Muscle layer of duodenum (tissue), 2 donors: ENCODE data around the gene PLCB4.

Experiments
- H3K27ac ChIP-seq: one replicate; pipeline ENCODE4 v1.7.0; 2013; ENCODE audit warnings: mild to moderate bottlenecking, low read length
- H3K27me3 ChIP-seq: one replicate; pipeline ENCODE4 v1.7.0; 2013; ENCODE audit warnings: low read depth, mild to moderate bottlenecking, control low read depth, low read length
- H3K36me3 ChIP-seq, 2 donors: one replicate each; pipeline ENCODE4 v1.7.0; 2013; ENCODE audit warnings: low read length in 2 of 2, control low read depth in 1 of 2, mild to moderate bottlenecking in 1 of 2; ENCODE audit not compliant: insufficient read depth in 2 of 2, control insufficient read depth in 1 of 2
- H3K4me1 ChIP-seq, 2 donors: one replicate each; pipeline ENCODE4 v1.7.0; 2013; ENCODE audit warnings: low read length in 2 of 2, mild to moderate bottlenecking in 2 of 2, control low read depth in 1 of 2, moderate library complexity in 1 of 2; ENCODE audit not compliant: insufficient read depth in 2 of 2, control insufficient read depth in 1 of 2
- H3K4me3 ChIP-seq, 2 donors: one replicate each; pipeline ENCODE4 v1.7.0; 2013; ENCODE audit warnings: low read length in 2 of 2, low read depth in 1 of 2, mild to moderate bottlenecking in 1 of 2
- H3K9me3 ChIP-seq, 2 donors: one replicate each; pipeline ENCODE4 v1.7.0; 2013; ENCODE audit warnings: low read length in 2 of 2, control low read depth in 1 of 2, mild to moderate bottlenecking in 1 of 2; ENCODE audit not compliant: control insufficient read depth in 1 of 2
- donor health status: healthy.

PLCB4 gene

DNA sequence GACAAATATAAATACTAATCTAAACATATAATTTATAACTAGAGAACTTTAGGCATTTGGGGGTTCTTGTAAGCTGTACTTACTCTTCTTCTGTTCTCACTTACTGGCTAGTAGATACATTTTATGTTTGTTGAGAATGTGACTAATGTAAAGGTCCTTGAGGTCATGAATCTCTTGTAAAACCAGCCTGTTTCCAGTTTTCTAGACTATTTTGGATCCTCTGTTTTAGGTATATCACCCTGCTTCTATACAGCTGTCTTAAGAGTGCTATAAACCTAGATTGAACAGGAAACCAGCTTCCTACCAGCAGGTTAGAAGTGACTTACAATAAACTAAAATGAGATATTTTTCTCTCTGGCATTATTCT, 134.2 kb downstream of the PLCB4 start:
- no peak overlapping the region for H3K4me3 ChIP-seq
- no peak overlapping the region for H3K27ac ChIP-seq
- no peaks in the 10 kb centered on the region for H3K9me3 ChIP-seq
- H3K4me1 ChIP-seq, result peaks cover 0 to 4% of the 10 kb centered on the region in 2 donors
- H3K36me3 ChIP-seq, result no peaks in the 10 kb centered on the region
- H3K27me3 ChIP-seq, result no peaks in the 10 kb centered on the region

DNA sequence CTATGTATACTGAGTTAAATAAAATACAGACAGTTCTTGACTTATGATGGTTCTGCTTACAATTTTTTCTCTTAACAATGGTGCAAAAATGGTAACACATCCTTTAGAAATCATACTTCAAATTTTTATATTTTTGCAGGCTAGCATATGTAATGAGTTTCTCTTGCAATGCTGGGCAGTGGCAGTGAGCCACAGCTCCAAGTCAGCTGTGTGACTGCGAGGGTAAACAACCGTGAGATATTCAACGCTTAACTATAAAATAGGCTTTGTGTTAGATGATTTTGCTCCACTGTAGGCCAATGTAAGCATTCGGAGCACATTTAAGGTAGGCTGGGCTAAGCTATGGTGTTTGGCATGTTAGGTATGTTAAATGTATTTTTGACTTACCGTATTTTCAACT, 136.1 kb downstream of the PLCB4 start:
- H3K27ac ChIP-seq, result no peak overlapping the region
- H3K27me3 ChIP-seq, result no peaks in the 10 kb centered on the region
- no peaks in the 10 kb centered on the region for H3K9me3 ChIP-seq
- peaks cover 0 to 4% of the 10 kb centered on the region in 2 donors for H3K4me1 ChIP-seq
- H3K36me3 ChIP-seq, result no peaks in the 10 kb centered on the region
- no peak overlapping the region for H3K4me3 ChIP-seq

GRCh38 chr20:9206486-9206885, 137.6 kb downstream of the PLCB4 start:
- peaks cover 0 to 4% of the 10 kb centered on the region in 2 donors for H3K4me1 ChIP-seq
- no peak overlapping the region for H3K27ac ChIP-seq
- H3K9me3 ChIP-seq, result no peaks in the 10 kb centered on the region
- no peak overlapping the region for H3K4me3 ChIP-seq
- no peaks in the 10 kb centered on the region for H3K27me3 ChIP-seq
- no peaks in the 10 kb centered on the region for H3K36me3 ChIP-seq

GRCh38 chr20:9207253-9207652, 138.4 kb downstream of the PLCB4 start:
- Histone ChIP-seq H3K27ac (no peak overlapping the region), H3K27me3 (no peaks in the 10 kb centered on the region), H3K36me3 (no peaks in the 10 kb centered on the region)

GRCh38 chr20:9210356-9210755, 141.5 kb downstream of the PLCB4 start:
- Histone ChIP-seq H3K4me1 (peaks cover 0 to 7% of the 10 kb centered on the region in 2 donors), H3K27ac (no peak overlapping the region), H3K9me3 (no peaks in the 10 kb centered on the region), H3K27me3 (no peaks in the 10 kb centered on the region), H3K4me3 (no peak overlapping the region), H3K36me3 (no peaks in the 10 kb centered on the region)

More at GRCh38 chr20:9207253-9207652, 138.4 kb downstream of the PLCB4 start:
- no peak overlapping the region for H3K4me3 ChIP-seq
- H3K4me1 ChIP-seq, result peaks cover 0 to 4% of the 10 kb centered on the region in 2 donors
- H3K9me3 ChIP-seq, result no peaks in the 10 kb centered on the region

GRCh38 chr20:9211016-9211760, 142.3 kb downstream of the PLCB4 start:
- H3K4me3 ChIP-seq, result no peak overlapping the region
- H3K9me3 ChIP-seq, result no peaks in the 10 kb centered on the region
- no peaks in the 10 kb centered on the region for H3K36me3 ChIP-seq
- no peaks in the 10 kb centered on the region for H3K27me3 ChIP-seq
- H3K27ac ChIP-seq, result no peak overlapping the region
- H3K4me1 ChIP-seq, result peaks cover 0 to 7% of the 10 kb centered on the region in 2 donors

DNA sequence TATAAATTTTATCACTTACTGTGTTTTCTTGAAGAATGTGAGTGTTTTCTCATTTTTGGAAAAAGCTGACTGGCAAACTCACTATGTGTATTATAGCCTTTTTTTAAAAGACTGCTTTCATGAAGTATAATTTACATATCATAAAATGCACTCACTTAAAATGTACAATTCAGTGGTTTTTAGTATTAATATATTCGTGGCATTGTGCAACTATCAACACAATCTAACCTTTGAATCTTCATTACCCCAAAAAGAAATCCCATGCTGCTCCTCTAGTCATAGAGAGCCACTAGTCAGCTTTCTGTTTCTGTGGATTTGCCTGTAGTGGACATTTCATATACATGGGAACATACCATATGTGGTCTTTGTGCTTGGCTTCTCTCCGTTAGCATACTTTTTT, 143.8 kb downstream of the PLCB4 start:
- Histone ChIP-seq H3K36me3 (no peaks in the 10 kb centered on the region), H3K4me3 (no peak overlapping the region), H3K27me3 (no peaks in the 10 kb centered on the region), H3K4me1 (peaks cover 0 to 7% of the 10 kb centered on the region in 2 donors), H3K9me3 (no peaks in the 10 kb centered on the region), H3K27ac (no peak overlapping the region)

GRCh38 chr20:9214685-9215084, 145.8 kb downstream of the PLCB4 start:
- Histone ChIP-seq H3K27me3 (no peaks in the 10 kb centered on the region), H3K36me3 (no peaks in the 10 kb centered on the region), H3K27ac (no peak overlapping the region), H3K9me3 (no peaks in the 10 kb centered on the region), H3K4me1 (peaks cover 0 to 12% of the 10 kb centered on the region in 2 donors), H3K4me3 (no peak overlapping the region)

DNA sequence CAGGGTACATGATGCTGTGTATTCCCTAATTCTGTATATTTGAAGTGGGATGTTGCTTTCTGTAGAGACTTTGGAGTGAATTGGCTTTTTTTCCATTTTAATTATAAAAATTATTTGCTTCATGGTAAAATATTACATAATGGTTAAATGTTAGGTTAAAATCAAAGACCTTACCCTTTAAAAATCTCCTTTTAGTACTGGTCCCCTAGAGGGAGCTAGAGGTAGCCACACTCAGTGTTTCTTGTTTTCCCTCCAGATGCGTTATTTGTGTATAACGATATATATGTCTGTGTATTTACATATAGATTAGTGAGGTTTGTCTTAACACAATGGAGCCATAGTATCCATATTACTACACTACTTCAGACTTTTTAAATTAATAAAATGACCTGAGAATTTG, 146.7 kb downstream of the PLCB4 start:
- Histone ChIP-seq H3K4me3 (no peak overlapping the region), H3K4me1 (peaks cover 0 to 12% of the 10 kb centered on the region in 2 donors), H3K27ac (no peak overlapping the region), H3K36me3 (no peaks in the 10 kb centered on the region), H3K9me3 (no peaks in the 10 kb centered on the region), H3K27me3 (no peaks in the 10 kb centered on the region)

- no peaks in the 10 kb centered on the region for H3K27me3 ChIP-seq
- no peaks in the 10 kb centered on the region for H3K9me3 ChIP-seq
- H3K4me1 ChIP-seq, result peaks cover 0 to 12% of the 10 kb centered on the region in 2 donors
- no peaks in the 10 kb centered on the region for H3K36me3 ChIP-seq
- no peak overlapping the region for H3K27ac ChIP-seq
- no peak overlapping the region for H3K4me3 ChIP-seq
Observed at GRCh38 chr20:9218531-9218961, 149.7 kb downstream of the PLCB4 start.

DNA sequence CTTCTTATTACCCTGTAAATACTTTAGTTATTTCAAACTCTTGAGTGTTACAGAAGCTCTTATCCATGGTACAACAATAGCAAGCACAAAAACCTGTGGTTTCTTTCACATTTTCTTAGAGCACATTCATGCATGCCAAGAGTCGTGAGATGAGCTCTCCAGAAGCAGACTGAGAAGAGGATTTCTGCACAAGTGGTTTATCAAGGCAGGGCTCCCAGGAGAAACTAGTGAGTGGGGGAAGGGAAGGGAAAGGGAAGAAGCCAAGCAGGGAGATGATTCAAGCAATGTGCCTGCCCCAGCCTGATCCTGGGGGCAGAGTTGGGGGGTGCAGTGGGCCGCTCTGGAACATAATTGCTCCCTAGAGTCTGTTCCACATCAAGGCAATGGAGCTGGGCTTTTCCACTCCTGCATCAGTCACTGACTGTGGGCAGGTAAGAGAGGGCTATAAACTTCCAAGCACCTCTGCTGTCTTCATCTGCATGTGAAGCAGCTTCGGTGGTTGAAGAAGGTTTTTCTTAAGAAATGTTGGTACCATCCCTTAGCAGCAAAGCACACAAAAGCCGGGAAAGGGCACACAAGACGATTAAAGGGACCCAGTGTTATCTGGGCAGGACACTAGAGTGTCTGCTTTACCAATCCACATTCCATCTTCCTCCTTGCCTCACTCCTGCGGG, 152.1 kb downstream of the PLCB4 start:
- no peak overlapping the region for H3K27ac ChIP-seq

More for the DNA sequence above, 152.1 kb downstream of the PLCB4 start:
- Histone ChIP-seq H3K27me3 (no peaks in the 10 kb centered on the region), H3K4me3 (no peak overlapping the region), H3K4me1 (peaks cover 0 to 10% of the 10 kb centered on the region in 2 donors), H3K9me3 (no peaks in the 10 kb centered on the region), H3K36me3 (no peaks in the 10 kb centered on the region)
